SH-SY5Y (cell line): Measurements from ENCODE around the gene ATG7.

Experiments used
- GATA2 ChIP-seq: IDR thresholded peaks from 2 replicates; pipeline ENCODE4 v1.6.1; 2011; ENCODE audit warnings: mild to moderate bottlenecking, low read depth, low read length
- GATA3 ChIP-seq: IDR thresholded peaks from 2 replicates; pipeline ENCODE4 v1.6.1; 2011; ENCODE audit warnings: low read depth, mild to moderate bottlenecking, low read length, moderate library complexity

DNA sequence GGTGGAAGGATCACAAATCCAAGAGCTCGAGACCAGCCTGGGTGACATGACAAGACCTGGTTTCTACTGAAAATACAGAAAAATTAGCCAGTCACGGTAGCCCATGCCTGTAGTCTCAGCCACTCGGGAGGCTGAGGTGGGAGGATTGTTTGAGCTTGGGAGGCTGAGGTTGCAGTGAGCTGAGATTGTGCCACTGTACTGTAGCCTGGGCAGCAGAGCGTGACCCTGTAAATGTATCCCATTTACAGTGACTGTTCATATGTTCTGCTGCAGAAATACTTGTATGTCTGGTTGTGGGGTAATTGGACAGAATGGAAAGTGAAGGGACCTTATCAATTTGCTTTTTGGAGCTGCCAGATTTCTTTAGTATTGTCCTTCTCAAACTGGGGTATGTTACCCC is 24.9 kb downstream of the ATG7 start:
- TF ChIP-seq GATA2: no peak
- TF ChIP-seq GATA3: no peak
